Esophagus muscularis mucosa (tissue), 3 donors: ENCODE measurements around the gene NUDT12.

Experiments
- POLR2A ChIP-seq: fragments of 450-650 bp; IDR thresholded peaks from one replicate; pipeline ENCODE4 v1.6.1; 2017; ENCODE audit warnings: antibody characterized with exemption, moderate library complexity, mild to moderate bottlenecking, low read depth
- TF ChIP-seq, protein P1 (sequence below), 3 experiments: fragments of 200-600 bp in 2 of 3; fragments of 450-650 bp in 1 of 3; sonication (generic) in 2 of 3; IDR thresholded peaks; one replicate each; pipeline ENCODE4 v1.5.1; 2017 to 2019; ENCODE audit warnings: antibody characterized with exemption in 3 of 3, mild to moderate bottlenecking in 2 of 3, moderate library complexity in 1 of 3

DNA sequence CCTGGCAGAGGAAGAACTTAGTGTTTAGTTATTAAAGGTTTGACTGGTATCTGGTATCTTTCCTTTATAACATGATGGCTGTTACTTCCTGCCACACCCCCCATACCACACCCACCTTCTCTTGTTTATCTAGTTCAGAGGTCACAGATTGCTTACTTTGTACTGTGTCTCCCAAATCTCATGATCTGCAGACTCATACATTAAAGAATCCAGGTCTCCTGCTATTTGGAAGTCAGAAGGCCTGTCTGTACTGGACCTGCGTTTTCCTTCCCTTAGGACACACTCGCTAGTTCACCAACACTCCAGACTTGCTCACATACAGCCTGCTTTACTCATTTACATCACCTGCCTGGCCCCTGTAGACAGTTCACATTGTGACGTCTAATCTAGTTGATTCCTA is 39.3 kb downstream of the NUDT12 start:
- TF ChIP-seq, protein P1, sequence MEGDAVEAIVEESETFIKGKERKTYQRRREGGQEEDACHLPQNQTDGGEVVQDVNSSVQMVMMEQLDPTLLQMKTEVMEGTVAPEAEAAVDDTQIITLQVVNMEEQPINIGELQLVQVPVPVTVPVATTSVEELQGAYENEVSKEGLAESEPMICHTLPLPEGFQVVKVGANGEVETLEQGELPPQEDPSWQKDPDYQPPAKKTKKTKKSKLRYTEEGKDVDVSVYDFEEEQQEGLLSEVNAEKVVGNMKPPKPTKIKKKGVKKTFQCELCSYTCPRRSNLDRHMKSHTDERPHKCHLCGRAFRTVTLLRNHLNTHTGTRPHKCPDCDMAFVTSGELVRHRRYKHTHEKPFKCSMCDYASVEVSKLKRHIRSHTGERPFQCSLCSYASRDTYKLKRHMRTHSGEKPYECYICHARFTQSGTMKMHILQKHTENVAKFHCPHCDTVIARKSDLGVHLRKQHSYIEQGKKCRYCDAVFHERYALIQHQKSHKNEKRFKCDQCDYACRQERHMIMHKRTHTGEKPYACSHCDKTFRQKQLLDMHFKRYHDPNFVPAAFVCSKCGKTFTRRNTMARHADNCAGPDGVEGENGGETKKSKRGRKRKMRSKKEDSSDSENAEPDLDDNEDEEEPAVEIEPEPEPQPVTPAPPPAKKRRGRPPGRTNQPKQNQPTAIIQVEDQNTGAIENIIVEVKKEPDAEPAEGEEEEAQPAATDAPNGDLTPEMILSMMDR (IDR thresholded peaks at IDR 0.05): no peak
- no peak for TF ChIP-seq POLR2A
